DMS 273 treated with DMSO at 0.1 percent for 48 hours (cell line): ENCODE results near the gene RFK.
"Not testable (repeated sequence)": the region's sequence is repeated elsewhere in the genome, so short reads cannot be mapped to it uniquely, and the experiment has no call there.

Experiments
- DNase-seq: peaks from one replicate; lab custom pipeline; 2025; lab: John Stamatoyannopoulos, UW

Gene RFK

GRCh38 chr9:76394195-76394959, at the start of gene RFK:
Gene RFK, minus strand, starts transcription at chr9:76394426. Its CDS starts 255 bp downstream, at chr9:76394171.
- peak; percentile 63 for DNase-seq

DNA sequence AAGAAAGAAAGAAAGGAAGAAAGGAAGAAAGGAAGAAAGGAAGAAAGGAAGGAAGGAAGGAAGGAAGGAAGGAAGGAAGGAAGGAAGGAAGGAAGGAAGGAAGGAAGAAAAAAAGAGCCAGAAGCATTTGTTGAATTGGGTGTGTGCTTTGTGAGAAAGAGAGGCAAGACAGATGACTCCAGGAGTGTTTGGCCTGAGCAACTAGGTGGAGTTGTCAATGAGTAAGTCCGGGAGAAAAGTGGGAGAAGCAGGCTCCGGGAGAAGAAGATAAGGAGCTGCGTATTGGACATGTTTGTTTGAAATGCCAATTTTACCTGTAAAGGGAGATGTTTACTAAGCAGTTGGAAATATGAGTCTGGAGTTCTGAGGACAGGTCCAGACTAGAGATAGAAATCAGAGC, 49.7 kb upstream of the RFK start:
- DNase-seq = no peak

DNA sequence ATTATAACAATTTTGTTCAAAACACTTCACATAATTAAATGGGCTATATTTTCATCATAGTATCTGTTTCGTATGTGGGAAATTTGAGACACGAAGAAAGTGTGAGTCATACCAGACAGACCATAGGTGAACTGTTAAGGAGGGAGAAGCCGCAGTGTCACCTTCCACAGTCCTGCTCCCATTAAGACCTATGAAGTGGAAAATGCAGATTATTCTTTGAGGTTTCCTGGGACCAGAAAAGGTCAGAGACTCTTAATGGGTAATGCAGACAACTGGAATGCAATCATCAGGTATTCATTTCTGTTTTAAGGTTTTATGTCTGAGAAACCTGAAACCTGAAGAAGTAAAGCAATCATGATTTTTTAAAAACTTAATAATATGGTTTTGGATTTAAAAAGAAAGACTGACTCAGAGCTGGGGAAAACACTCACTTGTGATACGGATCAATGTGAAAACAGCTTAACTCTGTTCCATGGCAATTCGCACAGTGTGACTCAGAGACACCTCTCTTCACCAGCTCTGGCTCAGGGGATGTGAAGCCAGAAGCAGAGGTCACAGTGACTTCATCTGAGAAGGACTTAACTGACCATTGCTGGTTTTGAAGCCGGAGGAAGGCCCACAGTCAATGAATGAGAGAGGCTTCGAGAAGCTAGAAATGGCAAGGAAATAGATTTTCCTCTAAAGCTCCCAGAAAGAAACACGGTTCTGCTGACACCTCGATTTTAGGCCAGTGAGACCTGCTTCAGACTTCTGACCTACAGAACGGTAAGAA, 47.5 kb upstream of the RFK start:
- no peak for DNase-seq

- no peak for DNase-seq
These were observed 44.8 kb upstream of the RFK start for GRCh38 chr9:76438841-76439588.

GRCh38 chr9:76437017-76437699, 42.9 kb upstream of the RFK start:
- not testable (repeated sequence) for DNase-seq

DNA sequence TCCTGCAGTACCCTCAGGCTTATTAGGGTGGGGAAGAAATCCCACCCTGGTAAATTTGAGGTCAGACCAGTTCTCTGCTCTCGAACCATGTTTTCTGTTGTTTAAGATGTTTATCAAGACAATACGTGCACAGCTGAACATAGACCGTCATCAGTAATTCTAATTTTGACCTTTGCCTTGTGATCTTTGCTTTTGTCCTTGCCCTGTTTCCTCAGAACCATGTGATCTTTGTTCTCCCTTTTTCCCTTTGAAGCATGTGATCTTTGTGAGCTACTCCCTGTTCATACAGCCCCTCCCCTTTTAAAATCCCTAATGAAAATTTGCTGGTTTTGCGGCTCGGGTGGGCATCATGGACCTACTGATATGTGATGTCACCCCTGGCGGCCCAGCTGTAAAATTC, 40.7 kb upstream of the RFK start:
- DNase-seq = not testable (repeated sequence)

- DNase-seq = no peak
These were observed 39.6 kb upstream of the RFK start for GRCh38 chr9:76433836-76434235.

DNA sequence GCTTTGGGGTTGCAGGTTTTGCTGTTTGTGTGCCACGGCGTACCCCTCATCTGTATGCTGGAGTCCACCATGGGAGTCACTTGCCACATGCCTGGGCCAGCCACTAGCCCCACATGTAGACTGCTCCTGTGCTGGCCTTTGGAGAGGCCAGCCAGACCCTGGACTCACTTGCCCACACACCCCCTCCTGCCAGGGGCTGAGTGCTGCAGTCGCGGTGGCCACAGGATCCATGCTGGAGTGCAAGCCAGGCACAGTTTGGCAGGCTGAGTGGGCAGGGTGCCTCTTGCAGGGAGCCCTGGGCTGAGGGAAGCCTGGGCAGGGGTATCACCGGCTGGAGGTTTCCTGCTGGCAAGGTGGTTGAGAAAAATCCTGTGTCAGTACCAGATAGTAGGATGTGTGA, 39.2 kb upstream of the RFK start:
- no peak for DNase-seq

DNA sequence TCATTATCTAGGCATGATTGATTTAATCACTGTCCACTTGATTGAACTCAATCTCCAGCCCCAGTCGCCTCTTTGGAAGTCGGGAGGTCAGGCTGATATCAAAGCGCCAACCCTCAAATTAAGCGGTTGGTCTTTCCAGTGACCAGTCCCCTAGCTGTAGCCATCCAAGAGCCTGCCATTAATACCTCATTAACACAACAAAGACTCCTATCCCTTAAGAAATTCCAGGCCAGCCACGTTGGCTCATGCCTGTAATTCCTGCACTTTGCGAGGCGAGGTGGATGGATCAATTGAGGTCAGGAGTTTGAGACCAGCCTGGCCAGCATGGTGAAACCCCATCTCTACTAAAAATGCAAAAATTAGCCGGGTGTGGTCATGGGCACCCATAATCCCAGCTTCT, 37.4 kb upstream of the RFK start:
- no peak for DNase-seq

- DNase-seq = no peak
These were observed 32.7 kb upstream of the RFK start for GRCh38 chr9:76426807-76427419.

DNA sequence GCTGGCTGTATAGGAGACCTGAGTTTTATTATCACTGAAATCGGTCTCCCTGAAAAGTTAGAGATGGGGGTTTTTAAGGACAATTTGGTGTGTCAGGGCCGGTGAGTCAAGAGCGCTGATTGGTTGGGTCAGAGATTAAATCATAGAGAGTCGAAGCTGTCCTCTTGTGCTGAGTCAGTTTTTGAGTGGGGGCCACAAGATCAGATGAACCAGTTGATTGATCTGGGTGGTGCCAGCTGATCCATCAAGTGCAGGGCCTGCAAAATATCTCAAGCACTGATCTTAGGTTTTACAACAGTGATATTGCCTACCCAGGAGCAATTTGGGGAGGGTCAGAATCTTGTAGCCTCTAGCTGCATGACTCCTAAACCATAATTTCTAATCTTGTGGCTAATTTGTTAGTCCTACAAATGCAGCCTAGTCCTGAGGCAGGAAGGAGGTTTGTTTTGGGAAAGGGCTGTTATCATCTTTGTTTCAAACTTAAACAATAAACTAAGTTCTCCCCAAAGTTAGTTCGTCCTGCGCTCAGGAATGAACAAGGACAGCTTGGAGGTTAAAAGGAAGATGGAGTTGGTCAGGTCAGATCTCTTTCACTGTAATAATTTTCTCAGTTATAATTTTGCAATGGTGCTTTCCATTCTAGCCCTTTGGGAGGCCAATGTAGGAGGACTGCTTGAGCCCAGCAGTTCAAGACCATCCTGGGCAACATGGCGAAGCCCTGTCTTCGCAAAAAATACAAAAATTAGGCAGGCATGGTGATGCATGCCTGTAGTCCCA, 31.6 kb upstream of the RFK start:
- no peak for DNase-seq

DNA sequence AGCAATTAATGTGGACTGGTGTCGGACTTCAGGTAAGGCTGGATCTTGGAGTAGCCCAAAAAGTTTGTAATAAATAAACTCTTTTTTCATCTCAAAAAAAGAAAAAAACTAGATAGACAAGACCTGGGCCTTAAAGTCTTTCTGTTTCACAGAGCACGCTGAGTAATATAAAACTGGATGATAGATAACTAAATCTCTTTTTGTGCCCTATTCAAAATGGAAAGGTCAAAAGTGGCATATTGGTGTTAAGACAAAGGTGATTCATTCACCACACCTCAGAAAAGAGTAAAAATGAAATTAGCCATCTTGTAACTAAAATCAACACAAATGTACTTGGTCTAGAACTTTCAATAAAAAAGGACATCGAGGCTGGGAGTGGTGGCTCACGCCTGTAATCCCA, 30.3 kb upstream of the RFK start:
- no peak for DNase-seq

DNA sequence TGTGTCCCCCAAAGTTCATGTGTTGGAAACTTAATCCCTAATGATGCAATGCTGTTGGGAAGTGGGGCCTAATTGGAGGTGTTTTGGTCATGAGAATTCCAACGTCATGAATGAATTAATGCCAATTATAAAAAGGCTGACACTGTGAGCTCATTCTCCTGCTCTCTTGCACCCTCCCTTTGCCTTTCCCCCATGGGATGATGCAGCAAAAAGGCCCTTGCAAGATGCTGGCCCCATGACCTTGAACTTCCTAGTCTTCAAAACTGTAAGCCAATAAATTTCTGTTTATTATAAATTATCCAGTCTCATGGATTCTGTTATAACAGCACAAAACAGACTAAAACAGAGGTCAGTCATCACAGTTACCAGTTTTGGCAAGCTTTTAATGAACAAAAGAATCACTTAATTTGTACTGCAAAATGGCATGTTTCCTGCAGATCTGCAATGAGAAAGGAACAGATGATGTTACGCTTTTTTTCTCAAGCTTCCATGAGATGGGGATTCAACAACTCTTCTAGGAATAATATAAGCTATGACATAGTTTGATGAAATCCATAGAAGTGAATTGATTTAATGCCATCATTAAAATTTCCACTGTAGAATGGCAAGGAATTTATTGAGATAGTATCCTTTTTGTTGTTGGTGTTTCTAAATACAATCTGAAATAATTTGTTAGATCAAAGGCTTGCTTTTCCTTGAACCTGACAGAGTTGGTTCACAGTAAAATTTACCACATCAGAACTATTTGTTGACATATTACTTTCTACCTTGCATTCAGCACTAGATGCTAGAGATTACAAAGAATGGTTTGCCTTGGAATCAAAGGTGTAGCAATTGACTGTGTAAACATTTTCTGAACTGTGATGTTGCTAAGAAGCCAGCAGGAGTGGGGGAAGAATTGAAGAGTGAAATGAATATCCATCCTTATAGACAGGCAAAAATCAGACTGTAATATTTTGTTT, 29.3 kb upstream of the RFK start:
- no peak for DNase-seq

GRCh38 chr9:76419782-76420380, 25.7 kb upstream of the RFK start:
- no peak for DNase-seq

DNA sequence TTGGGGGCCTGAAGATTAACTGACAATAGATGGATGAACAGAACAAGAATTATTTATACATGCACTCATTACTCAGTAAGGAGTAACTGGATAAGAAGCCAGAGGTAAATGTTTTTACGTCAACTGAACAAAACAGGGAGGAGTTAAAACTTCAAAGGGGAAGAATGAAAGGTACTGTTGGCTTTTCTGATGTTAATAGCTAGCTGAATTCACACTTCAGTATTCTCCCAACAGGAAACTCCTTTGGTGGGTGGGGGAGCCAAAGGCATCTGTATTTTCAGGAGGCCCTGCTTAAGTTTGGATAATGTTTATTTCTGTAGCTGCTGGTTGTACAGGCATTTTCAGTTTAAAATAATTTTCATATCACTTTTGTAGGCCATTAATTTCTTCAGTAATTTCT, 23.2 kb upstream of the RFK start:
- no peak for DNase-seq

GRCh38 chr9:76415731-76416130, 21.5 kb upstream of the RFK start:
- DNase-seq = no peak

- no peak for DNase-seq
These were observed 20.9 kb upstream of the RFK start for GRCh38 chr9:76415154-76415553.

DNA sequence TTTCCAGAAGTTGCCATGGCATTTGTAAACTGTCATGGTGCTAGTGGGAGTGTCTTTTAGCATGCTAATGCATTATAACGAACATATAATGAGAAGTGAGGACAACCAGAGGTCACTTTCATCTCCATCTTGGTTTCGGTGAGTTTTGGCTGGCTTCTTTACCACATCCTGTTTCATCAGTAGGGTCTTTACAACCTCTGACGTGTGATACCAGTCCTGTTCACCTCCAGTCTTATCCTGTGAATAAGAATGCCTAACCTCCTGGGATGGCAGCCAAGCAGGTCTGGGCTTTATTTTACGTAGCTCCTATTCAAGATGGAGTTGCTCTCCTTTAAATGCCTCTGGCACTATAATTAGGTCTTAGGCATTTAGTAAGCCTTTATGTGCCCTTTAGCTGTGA, 20.4 kb upstream of the RFK start:
- no peak for DNase-seq

- DNase-seq = no peak
These were observed 19.4 kb upstream of the RFK start for GRCh38 chr9:76413658-76414057.
